Islet of Langerhans (tissue), 1 donor: ENCODE data around the gene DNAH6.

Source experiments
- FAIRE-seq: peaks from one replicate; lab custom pipeline; 2011; peaks lifted over from hg19 to GRCh38; lab: Jason Lieb, UNC

The DNAH6 gene

DNA sequence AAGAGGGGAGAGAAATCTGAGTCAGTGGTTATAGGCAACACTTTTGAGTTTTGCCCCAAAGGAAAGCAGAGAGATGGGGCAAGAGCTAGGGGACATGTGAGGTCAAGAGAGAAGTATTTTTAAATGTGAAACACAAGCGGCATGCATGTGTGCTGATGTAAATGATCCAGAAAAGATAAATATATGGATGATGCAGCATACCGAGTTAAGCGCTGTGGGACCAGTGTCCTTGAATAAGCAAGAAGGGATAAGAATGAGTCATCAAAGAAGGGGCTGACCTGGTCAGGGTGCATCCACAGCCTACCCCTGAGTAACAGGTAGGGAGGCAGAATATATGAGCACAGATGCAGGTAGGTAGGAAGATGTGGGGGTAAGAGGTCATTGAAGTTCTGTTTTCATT is 183.7 kb downstream of the DNAH6 start:
- no peak for FAIRE-seq

DNA sequence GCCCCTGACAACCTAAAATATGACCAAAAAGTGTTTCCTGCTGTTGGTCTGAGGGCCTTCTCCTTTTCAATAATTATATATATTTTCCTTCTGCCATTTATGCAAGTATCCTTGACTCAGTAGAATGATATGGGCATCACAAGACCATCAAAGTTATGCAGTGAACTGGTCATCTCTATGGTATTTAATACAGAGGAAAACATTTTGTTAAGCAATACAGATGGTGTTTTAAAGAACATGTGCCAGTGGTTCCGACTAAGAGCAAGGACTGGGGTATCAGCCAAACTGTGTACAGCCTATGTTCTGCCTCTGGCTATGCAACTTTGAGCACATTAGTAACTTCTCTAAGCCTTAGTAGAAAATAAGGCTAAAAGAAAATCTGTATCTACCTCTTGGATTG is 185.6 kb downstream of the DNAH6 start:
- no peak for FAIRE-seq

DNA sequence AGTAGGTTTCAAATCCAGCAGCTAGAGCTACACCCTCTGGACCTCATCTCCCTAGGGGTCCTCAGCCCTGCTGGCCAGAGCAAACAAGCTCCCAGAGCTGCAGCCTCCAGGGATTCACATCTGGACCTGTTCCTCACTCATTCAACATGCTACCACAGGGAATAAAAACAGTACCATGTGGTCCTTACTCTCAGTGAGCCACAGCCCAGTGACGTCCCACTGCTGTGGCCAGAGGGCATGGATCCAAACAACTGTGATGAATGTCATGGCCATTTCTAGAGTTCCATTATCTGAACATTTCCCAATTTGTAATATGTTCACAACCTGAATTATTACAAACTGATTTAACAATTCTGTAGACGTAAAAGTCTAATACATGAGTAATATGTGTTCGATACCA is 186.6 kb downstream of the DNAH6 start:
- FAIRE-seq, result no peak

DNA sequence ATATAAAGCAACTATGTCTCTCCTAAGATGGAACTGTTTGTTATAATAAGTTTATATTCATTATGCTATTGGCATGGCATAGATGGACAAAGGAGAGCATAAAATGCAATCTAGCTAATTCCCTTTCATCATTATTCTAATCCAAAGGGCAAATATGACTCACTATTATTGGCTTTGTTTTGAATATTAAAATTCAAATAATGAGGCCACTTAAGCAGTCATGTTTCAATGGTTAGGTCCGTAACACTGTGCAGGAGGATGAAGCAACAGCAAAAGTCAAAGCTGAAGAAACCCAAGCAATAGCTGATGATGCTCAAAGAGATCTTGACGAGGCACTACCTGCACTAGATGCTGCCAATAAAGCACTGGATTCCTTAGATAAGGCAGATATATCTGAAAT is 187.5 kb downstream of the DNAH6 start:
- no peak for FAIRE-seq

GRCh38 chr2:84704505-84705244 is 188.4 kb downstream of the DNAH6 start:
- FAIRE-seq, result no peak

DNA sequence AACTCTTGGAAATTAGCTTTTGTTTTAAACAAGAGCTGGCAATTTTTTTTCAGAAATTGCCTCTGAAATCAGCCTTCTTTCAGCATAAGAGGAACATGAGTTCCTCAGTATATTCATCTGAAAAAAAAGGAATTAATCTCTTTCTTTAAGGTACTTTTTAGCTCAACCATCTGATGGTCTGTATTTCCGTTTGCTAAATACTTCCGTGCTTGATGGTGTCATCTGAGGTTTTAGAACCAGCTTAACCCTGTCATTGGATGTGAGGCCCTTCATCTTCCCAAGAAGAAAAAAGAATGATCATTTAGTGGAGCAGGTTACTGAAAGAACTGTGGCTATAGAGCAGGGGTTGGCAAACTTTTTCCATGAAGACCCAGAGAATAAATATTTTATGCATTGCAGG is 189.6 kb downstream of the DNAH6 start:
- no peak for FAIRE-seq

GRCh38 chr2:84708442-84708841 is 192.1 kb downstream of the DNAH6 start:
- FAIRE-seq, result no peak

DNA sequence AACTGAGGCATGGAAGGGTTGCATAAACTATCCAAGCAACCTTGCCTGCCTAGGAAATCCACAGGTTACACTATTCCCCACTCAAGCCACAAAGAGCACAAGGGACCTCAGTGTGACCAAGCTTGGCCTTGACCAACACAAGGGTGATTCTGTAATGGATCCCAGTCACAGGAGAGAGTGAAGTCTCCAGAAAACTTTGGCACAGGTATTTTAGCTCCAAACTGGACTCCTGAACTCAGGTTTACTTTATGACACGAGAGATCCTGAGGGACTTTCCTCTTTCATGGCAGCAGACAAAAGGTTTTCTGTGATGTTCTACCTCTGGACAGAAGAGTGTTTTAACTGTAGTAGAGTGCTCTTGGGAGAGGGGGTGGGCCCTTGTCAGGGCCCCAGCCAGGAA is 195.4 kb downstream of the DNAH6 start:
- no peak for FAIRE-seq

- no peak for FAIRE-seq
Measured at GRCh38 chr2:84713441-84713840, 197.1 kb downstream of the DNAH6 start.

- no peak for FAIRE-seq
Measured at GRCh38 chr2:84716564-84716963, 200.3 kb downstream of the DNAH6 start.

DNA sequence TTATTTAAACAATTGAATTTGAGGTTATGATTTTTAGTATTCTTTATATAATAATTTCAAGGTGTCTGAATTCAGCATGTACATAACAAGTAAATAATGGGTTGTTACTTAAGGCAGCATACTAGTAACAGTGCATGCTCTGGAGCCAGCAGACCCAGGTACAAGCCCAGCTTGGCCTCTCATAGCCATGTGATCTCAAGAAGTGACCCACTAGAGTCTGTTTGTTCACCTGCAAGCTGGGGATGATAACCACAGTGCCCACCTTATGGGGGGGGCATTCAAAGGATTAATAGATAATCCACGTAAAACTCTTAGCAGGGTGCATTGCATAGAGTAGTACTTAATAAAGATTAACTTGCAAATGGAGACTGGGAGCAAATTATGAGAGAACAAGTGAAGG is 201.0 kb downstream of the DNAH6 start:
- FAIRE-seq, result no peak

- FAIRE-seq, result no peak
Measured at GRCh38 chr2:84719434-84719833, 203.1 kb downstream of the DNAH6 start.

DNA sequence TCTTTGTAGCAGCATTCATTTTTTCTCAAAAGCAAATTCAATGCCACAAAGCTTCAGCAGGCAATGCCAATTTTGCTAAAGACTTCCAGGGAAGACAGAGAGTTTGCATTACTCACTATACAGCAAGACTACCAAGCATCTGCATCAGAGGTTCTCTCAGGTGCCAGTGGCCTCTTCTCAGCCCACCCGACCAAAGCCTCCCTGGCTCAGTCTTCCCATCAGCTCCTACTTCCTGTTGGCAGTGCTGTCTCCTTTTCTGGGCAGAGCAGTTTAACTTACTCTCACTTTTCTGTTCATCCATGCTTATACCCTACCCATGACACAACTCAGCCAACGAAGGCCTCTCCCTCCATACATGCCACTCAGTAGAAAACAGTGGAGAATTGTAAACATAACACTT is 207.5 kb downstream of the DNAH6 start:
- FAIRE-seq, result no peak

- FAIRE-seq, result no peak
Measured at GRCh38 chr2:84725717-84726116, 209.4 kb downstream of the DNAH6 start.

- FAIRE-seq, result no peak
Measured at GRCh38 chr2:84727315-84727714, 211.0 kb downstream of the DNAH6 start.

GRCh38 chr2:84729224-84729623 is 212.9 kb downstream of the DNAH6 start:
- FAIRE-seq, result no peak

GRCh38 chr2:84731185-84731584 is 214.9 kb downstream of the DNAH6 start:
- FAIRE-seq, result no peak

DNA sequence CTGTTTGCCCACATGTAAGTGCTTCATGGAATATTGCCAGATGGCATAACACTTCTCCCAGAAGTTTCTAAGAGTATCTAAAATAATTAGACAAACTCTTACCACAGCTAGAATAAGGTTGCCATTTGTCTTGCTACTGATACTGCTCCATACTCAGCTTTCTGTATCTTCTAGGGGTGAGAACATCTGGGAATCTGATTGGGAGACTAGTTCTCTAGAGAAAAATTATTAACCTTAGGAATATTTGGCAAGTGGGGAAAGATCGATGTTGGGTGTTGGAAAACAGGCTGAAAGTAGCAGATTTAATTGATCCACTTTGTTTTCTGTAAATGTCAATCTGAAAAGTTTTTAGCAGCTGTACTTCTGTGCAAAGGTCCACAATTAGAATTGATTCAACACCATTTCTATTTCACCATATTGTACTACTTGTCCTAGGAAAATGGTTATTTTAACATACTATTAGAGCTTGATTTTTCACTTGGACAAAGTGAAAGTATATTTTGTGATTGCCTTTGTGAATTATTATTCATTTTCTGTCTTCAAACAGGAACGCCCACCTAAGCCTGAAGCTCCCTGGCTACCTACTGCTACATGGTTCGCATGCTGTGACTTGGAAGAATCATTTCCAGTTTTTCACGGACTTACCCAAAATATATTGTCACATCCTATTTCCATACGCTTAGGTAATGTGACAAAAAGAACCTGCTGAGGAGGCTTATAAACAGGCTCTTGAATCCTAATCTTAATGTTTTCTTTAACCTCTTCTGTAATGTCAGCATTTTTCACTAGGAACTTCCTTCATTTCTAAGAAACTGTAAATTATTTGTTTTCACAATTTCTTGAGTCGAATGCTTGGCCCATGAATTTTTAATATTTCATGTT is 216.8 kb downstream of the DNAH6 start:
- FAIRE-seq, result no peak

DNA sequence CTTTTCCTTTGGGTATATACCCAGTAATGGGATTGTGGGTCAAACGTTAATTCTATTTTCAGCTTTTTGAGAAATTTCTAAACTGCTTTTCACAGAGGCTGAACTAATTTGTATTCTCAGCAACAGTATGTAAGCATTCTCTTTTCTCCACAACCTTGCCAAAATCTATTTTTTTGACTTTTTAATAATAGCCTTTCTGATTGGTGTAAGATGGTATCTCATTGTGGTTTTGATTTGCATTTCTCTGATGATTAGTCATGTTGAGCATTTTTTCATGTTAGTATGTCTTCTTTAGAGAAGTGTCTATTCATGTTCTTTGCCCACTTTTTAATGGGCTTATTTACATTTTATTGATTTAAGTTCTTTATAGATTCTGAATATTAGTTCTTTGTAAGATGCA is 219.1 kb downstream of the DNAH6 start:
- FAIRE-seq, result no peak

- FAIRE-seq, result no peak
Measured at GRCh38 chr2:84741182-84741822, 225.0 kb downstream of the DNAH6 start.

DNA sequence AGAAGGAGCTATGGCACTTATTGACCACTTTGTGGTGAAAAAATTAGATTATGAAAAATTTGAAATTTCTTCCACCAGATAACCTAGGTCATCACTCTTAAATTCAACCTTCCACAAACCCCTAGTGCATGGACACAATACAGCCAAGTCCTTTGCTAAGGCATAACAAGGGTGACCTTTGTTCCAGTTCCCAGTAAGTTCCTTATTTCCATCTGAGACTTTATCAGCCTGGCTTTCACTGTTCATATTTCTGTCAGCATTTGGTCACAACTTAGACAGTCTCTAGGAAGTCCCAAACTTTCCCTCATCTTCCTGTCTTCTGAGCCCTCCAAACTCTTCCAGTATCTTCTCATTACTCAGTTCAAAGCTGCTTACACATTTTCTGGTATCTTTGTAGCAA is 232.0 kb downstream of the DNAH6 start:
- FAIRE-seq, result no peak

GRCh38 chr2:84749442-84749841 is 233.1 kb downstream of the DNAH6 start:
- no peak for FAIRE-seq

GRCh38 chr2:84755096-84755495 is 238.8 kb downstream of the DNAH6 start:
- no peak for FAIRE-seq
